ENCODE data around the gene CCRL2.

Gene CCRL2

DNA sequence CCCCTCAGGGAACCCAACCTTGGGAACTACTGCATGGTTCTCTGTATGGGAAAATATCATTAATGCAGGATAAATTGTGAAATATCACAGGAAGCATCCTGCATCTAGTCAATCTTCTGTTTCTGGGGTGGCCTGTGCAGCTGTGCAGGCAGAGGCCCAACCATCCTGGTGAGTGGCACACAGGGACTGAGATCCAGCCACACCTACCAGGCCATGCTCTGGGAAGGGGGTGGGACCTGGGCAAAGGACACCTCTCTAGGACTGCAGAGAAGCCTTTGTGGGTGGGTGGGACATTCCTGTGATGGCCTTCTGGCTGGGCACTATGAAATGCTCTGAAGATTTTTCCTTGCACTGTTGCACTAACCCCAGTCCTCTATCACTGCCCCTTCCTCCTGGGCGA lies 26.8 kb downstream of the CCRL2 start:
- DNase-seq (ENCODE audit: insufficient read length, low spot score) (no peak), FAIRE-seq (no peak)
- TF ChIP-seq, protein P1, sequence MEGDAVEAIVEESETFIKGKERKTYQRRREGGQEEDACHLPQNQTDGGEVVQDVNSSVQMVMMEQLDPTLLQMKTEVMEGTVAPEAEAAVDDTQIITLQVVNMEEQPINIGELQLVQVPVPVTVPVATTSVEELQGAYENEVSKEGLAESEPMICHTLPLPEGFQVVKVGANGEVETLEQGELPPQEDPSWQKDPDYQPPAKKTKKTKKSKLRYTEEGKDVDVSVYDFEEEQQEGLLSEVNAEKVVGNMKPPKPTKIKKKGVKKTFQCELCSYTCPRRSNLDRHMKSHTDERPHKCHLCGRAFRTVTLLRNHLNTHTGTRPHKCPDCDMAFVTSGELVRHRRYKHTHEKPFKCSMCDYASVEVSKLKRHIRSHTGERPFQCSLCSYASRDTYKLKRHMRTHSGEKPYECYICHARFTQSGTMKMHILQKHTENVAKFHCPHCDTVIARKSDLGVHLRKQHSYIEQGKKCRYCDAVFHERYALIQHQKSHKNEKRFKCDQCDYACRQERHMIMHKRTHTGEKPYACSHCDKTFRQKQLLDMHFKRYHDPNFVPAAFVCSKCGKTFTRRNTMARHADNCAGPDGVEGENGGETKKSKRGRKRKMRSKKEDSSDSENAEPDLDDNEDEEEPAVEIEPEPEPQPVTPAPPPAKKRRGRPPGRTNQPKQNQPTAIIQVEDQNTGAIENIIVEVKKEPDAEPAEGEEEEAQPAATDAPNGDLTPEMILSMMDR (IDR thresholded peaks at IDR 0.05; ENCODE audit: insufficient read depth, missing control alignments), result no peak

- no peak for DNase-seq (ENCODE audit: insufficient read length, low spot score)
- no peak for FAIRE-seq
- TF ChIP-seq, protein P1 (IDR thresholded peaks at IDR 0.05; ENCODE audit: insufficient read depth, missing control alignments), result no peak
Measured at GRCh38 chr3:46435081-46435726, 28.1 kb downstream of the CCRL2 start.

DNA sequence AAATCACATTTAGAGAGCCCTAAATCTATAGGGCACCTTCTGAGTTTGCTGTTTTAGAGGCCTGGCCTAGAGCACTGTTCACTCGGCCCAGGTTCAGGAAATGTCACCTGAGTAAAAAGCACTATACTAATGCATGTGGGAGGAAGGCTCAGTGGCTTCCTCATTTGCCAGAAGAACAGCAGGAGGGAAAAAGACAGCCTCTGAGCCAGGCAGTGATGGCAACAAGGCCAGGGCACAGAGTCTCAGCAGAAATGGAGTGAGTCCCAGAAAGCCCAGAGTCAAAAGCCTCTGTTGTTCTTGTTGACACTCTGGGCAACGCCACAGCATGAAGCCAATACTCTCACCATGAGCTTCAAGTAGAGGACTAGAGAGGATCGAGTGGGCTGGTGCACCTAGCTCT lies 31.8 kb downstream of the CCRL2 start:
- TF ChIP-seq, protein P1 (IDR thresholded peaks at IDR 0.05; ENCODE audit: insufficient read depth, missing control alignments), result no peak
- FAIRE-seq, result no peak
- DNase-seq (ENCODE audit: insufficient read length, low spot score), result no peak

GRCh38 chr3:46440531-46441294 lies 33.7 kb downstream of the CCRL2 start:
- DNase-seq (ENCODE audit: insufficient read length, low spot score), result no peak
- FAIRE-seq, result no peak
- TF ChIP-seq, protein P1 (IDR thresholded peaks at IDR 0.05; ENCODE audit: insufficient read depth, missing control alignments), result no peak

DNA sequence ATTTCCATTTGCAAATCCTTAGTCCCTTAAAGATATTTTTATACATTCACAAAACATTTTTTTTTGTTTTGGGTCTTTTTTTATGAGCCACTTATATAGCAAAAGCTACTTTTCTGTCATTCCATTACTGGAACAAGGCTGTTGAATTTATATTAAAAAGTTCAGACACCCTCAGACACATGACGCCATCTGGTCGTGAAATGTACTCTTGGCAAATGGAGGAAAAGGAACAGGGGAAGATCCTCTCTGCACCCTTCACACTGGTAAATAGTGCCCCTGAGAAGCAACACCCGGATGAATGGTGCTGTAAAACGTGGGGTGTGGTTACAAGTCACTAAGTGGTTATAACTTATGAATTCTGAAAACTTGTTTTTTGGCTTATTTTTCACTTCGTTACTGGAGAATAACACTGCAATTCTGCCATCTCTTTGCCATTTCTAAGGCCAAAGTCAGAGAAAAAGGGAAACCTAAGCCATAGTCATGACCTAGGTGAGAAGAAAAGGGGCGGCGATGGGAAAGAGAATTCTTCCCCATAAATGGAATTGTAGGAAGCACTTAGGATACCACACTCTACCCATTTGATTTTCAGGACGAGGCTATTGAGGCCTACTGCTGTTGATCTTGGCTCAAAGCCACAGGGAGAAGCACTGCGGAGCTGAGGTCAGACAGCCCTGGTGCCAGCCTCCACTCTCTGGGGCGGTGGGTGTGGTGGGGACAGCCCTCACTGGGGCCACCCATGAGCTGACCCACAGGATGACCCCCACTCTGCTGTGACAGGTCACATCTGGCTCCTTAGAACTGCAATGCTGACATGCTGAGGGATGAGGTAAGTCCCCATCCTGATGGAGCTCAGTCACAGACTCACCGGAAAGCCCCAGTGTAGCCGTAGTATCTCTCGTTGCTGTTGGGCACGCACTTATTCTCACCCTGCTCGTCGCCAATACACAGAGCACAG lies 35.8 kb downstream of the CCRL2 start:
- TF ChIP-seq, protein P1 (IDR thresholded peaks at IDR 0.05; ENCODE audit: insufficient read depth, missing control alignments), result no peak
- FAIRE-seq, result no peak
- DNase-seq (ENCODE audit: insufficient read length, low spot score), result no peak

DNA sequence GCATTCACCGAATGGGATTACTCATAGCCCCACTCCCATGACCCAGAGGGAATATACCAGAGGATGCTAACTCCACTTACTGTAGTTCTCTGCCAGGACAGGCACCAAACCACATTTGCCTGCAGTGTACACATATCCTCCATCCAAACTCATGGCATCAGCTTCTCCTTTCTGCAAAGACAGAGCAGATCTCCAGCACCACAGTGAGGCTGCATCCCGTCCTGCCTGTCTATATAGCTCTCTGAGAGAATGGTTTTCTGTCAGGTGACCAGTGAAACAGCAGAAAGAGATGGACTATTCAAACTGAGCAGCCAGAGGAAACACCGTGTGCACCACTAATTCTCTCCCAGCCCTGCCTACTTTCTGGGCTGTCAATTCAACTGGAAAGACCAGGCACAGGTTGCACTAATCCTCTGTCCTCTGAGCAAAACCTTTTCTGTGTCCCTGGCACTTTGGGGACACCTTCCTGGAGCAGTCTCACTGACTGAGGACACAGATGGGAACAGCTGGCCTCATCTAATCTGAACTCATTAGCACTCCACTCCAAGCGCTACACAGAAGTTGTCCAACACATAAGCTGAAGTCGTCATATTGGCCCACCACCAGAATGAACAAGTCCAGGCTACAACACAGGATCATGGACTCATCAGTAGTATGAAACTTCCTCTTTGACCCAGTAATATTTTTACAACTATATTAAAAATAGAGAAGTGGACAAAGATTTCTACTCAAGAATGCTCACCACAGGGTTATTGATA lies 40.3 kb downstream of the CCRL2 start:
- TF ChIP-seq, protein P1 (IDR thresholded peaks at IDR 0.05; ENCODE audit: insufficient read depth, missing control alignments), result no peak
- FAIRE-seq, result no peak
- no peak for DNase-seq (ENCODE audit: insufficient read length, low spot score)

All from D721Med (cell line).